Trophoblast cell (in vitro differentiated cells and primary cell): ENCODE results near the gene KCNQ1OT1.

Experiments used
- DNase-seq, 2 donors: peaks; one replicate each; pipeline ENCODE4 v3.0.0-alpha.2; 2016
- H2AFZ ChIP-seq: 2 replicates; pipeline ENCODE4 v1.6.1; 2013; ENCODE audit warnings: low read length, moderate library complexity, mild to moderate bottlenecking; ENCODE audit not compliant: insufficient read depth, poor library complexity
- H2AK5ac ChIP-seq: 2 replicates; pipeline ENCODE4 v1.6.1; 2013; ENCODE audit warnings: mild to moderate bottlenecking, low read length
- H2BK120ac ChIP-seq: 2 replicates; pipeline ENCODE4 v1.6.1; 2013; ENCODE audit warnings: low read length, mild to moderate bottlenecking, moderate library complexity; ENCODE audit not compliant: insufficient read depth, poor library complexity
- H2BK12ac ChIP-seq: 2 replicates; pipeline ENCODE4 v1.6.1; 2013; ENCODE audit warnings: mild to moderate bottlenecking, low read length, moderate library complexity
- H2BK5ac ChIP-seq: 2 replicates; pipeline ENCODE4 v1.6.1; 2013; ENCODE audit warnings: low read length, low read depth, moderate library complexity, mild to moderate bottlenecking; ENCODE audit not compliant: poor library complexity
- H3K14ac ChIP-seq: 2 replicates; pipeline ENCODE4 v1.6.1; 2013; ENCODE audit warnings: mild to moderate bottlenecking, low read length
- H3K18ac ChIP-seq: 2 replicates; pipeline ENCODE4 v1.6.1; 2013; ENCODE audit warnings: mild to moderate bottlenecking, low read length
- H3K23ac ChIP-seq: 2 replicates; pipeline ENCODE4 v1.6.1; 2013; ENCODE audit warnings: low read length
- H3K27ac ChIP-seq: 2 replicates; pipeline ENCODE4 v1.5.1; 2013; ENCODE audit warnings: low read depth, mild to moderate bottlenecking, inconsistent platforms, low read length, moderate library complexity
- H3K27me3 ChIP-seq: 2 replicates; pipeline ENCODE4 v1.6.1; 2013; ENCODE audit warnings: inconsistent platforms, mild to moderate bottlenecking, low read length, moderate library complexity; ENCODE audit not compliant: insufficient read depth
- H3K36me3 ChIP-seq, 2 experiments: 1 replicate in 1 of 2; 2 replicates in 1 of 2; pipeline ENCODE4 v1.6.1; 2013; ENCODE audit warnings: low read length in 2 of 2, mild to moderate bottlenecking in 2 of 2, moderate library complexity in 1 of 2; ENCODE audit not compliant: insufficient read depth in 2 of 2, control insufficient read depth in 1 of 2
- H3K4ac ChIP-seq: 2 replicates; pipeline ENCODE4 v1.6.1; 2013; ENCODE audit warnings: low read depth, mild to moderate bottlenecking, low read length, moderate library complexity
- H3K4me1 ChIP-seq, 2 experiments: 1 replicate in 1 of 2; 2 replicates in 1 of 2; pipeline ENCODE4 v1.6.1; 2013; ENCODE audit warnings: low read length in 2 of 2, mild to moderate bottlenecking in 2 of 2, moderate library complexity in 1 of 2; ENCODE audit not compliant: insufficient read depth in 2 of 2, control insufficient read depth in 1 of 2
- H3K4me2 ChIP-seq: 2 replicates; pipeline ENCODE4 v1.6.1; 2013; ENCODE audit warnings: inconsistent platforms, mild to moderate bottlenecking, low read length, moderate library complexity
- H3K4me3 ChIP-seq: 2 replicates; pipeline ENCODE4 v1.5.1; 2013; ENCODE audit warnings: mild to moderate bottlenecking, low read depth, low read length, inconsistent platforms
- H3K79me1 ChIP-seq: one replicate; pipeline ENCODE4 v1.6.1; 2013; ENCODE audit warnings: low read length
- H3K79me2 ChIP-seq: 2 replicates; pipeline ENCODE4 v1.6.1; 2013; ENCODE audit warnings: low read length, mild to moderate bottlenecking; ENCODE audit not compliant: control insufficient read depth, insufficient read depth, poor library complexity
- H3K9ac ChIP-seq: 2 replicates; pipeline ENCODE4 v1.6.1; 2013; ENCODE audit warnings: mild to moderate bottlenecking, low read length
- H3K9me3 ChIP-seq: 2 replicates; pipeline ENCODE4 v1.6.1; 2013; ENCODE audit warnings: low read depth, mild to moderate bottlenecking, control low read depth, inconsistent platforms, low read length; ENCODE audit not compliant: insufficient read depth
- H4K12ac ChIP-seq: 2 replicates; pipeline ENCODE4 v1.6.1; 2013; ENCODE audit warnings: low read depth, mild to moderate bottlenecking, low read length, moderate library complexity
- H4K8ac ChIP-seq: 2 replicates; pipeline ENCODE4 v1.6.1; 2013; ENCODE audit warnings: low read depth, mild to moderate bottlenecking, low read length, moderate library complexity
- H4K91ac ChIP-seq: one replicate; pipeline ENCODE4 v1.6.1; 2013; ENCODE audit warnings: low read depth, mild to moderate bottlenecking, low read length, moderate library complexity
- WGBS: extraction: QIAGEN DNeasy Blood & Tissue Kit; methylation state at CpG from one replicate; pipeline ENCODE4 v1.1.7; 2013; ENCODE audit warnings: missing lambda C conversion rate; ENCODE audit not compliant: insufficient read length, insufficient coverage; ENCODE audit errors: extremely low coverage; 5-methylcytosine and 5-hydroxymethylcytosine counted together

The KCNQ1OT1 gene

GRCh38 chr11:2631161-2631560 is 68.6 kb downstream of the KCNQ1OT1 start:
- no peak overlapping the region for H3K27ac ChIP-seq

GRCh38 chr11:2630679-2631078 is 69.1 kb downstream of the KCNQ1OT1 start:
- Histone ChIP-seq H3K4me3 (no peak overlapping the region), H3K4me1 (no peaks in the 10 kb centered on the region), H3K79me1 (no peaks in the 10 kb centered on the region), H2BK12ac (no peak overlapping the region), H3K23ac (no peak overlapping the region), H2AK5ac (no peak overlapping the region), H3K9ac (no peak overlapping the region), H3K9me3 (peaks cover 3% of the 10 kb centered on the region), H2BK120ac (no peak overlapping the region), H3K4me2 (no peak overlapping the region), H3K36me3 (no peaks in the 10 kb centered on the region), H4K91ac (no peak overlapping the region), H3K79me2 (no peaks in the 10 kb centered on the region), H3K4ac (no peak overlapping the region), H4K12ac (no peak overlapping the region), H3K27ac (no peak overlapping the region), H3K18ac (no peak overlapping the region), H4K8ac (no peak overlapping the region), H2BK5ac (no peak overlapping the region), H3K14ac (no peak overlapping the region), H3K27me3 (no peaks in the 10 kb centered on the region), H2AFZ (no peak overlapping the region)
- no peak for DNase-seq
- WGBS: no CpG with 5 or more reads among the region's 1 CpG

More at GRCh38 chr11:2631161-2631560, 68.6 kb downstream of the KCNQ1OT1 start:
- H3K14ac ChIP-seq: no peak overlapping the region
- no peak overlapping the region for H3K9ac ChIP-seq
- no peak overlapping the region for H2BK120ac ChIP-seq
- no peak overlapping the region for H4K12ac ChIP-seq
- no peak overlapping the region for H3K4me3 ChIP-seq
- H3K9me3 ChIP-seq: peaks cover 3% of the 10 kb centered on the region
- H3K79me1 ChIP-seq: no peaks in the 10 kb centered on the region
- H4K91ac ChIP-seq: no peak overlapping the region
- no peak overlapping the region for H2AFZ ChIP-seq
- no peak overlapping the region for H3K4ac ChIP-seq
- H3K27me3 ChIP-seq: no peaks in the 10 kb centered on the region
- no CpG with 5 or more reads among the region's 1 CpG for WGBS
- H3K18ac ChIP-seq: no peak overlapping the region
- H3K4me1 ChIP-seq: no peaks in the 10 kb centered on the region
- H2BK12ac ChIP-seq: no peak overlapping the region
- no peak for DNase-seq
- no peak overlapping the region for H3K23ac ChIP-seq
- H2AK5ac ChIP-seq: no peak overlapping the region
- H2BK5ac ChIP-seq: no peak overlapping the region
- no peaks in the 10 kb centered on the region for H3K79me2 ChIP-seq
- H4K8ac ChIP-seq: no peak overlapping the region
- no peak overlapping the region for H3K4me2 ChIP-seq
- H3K36me3 ChIP-seq: no peaks in the 10 kb centered on the region

- Histone ChIP-seq H3K23ac (no peak overlapping the region), H2AK5ac (no peak overlapping the region), H4K8ac (no peak overlapping the region), H3K79me2 (no peaks in the 10 kb centered on the region), H3K14ac (no peak overlapping the region), H2BK12ac (no peak overlapping the region), H3K4me2 (no peak overlapping the region), H3K4me3 (no peak overlapping the region), H2AFZ (no peak overlapping the region), H4K91ac (no peak overlapping the region), H2BK5ac (no peak overlapping the region), H3K27ac (no peak overlapping the region), H3K79me1 (no peaks in the 10 kb centered on the region), H3K9ac (no peak overlapping the region), H2BK120ac (no peak overlapping the region), H3K9me3 (no peaks in the 10 kb centered on the region), H3K27me3 (no peaks in the 10 kb centered on the region), H3K18ac (no peak overlapping the region), H3K4me1 (no peaks in the 10 kb centered on the region), H3K4ac (no peak overlapping the region), H3K36me3 (no peaks in the 10 kb centered on the region), H4K12ac (no peak overlapping the region)
- no CpG with 5 or more reads among the region's 3 CpGs for WGBS
- DNase-seq: no peak
These were observed 74.6 kb downstream of the KCNQ1OT1 start for GRCh38 chr11:2625183-2625582.

GRCh38 chr11:2621894-2622293 is 77.9 kb downstream of the KCNQ1OT1 start:
- Histone ChIP-seq H3K23ac (no peak overlapping the region), H3K79me1 (no peaks in the 10 kb centered on the region), H3K4ac (no peak overlapping the region), H3K14ac (no peak overlapping the region), H3K9ac (no peak overlapping the region), H2AFZ (no peak overlapping the region), H3K9me3 (no peaks in the 10 kb centered on the region), H4K8ac (no peak overlapping the region), H4K91ac (no peak overlapping the region), H3K36me3 (no peaks in the 10 kb centered on the region), H3K4me3 (no peak overlapping the region), H3K4me1 (no peaks in the 10 kb centered on the region), H3K18ac (no peak overlapping the region), H3K27ac (no peak overlapping the region), H3K4me2 (no peak overlapping the region), H2BK5ac (no peak overlapping the region), H2BK120ac (no peak overlapping the region), H4K12ac (no peak overlapping the region), H3K27me3 (no peaks in the 10 kb centered on the region), H2BK12ac (no peak overlapping the region), H3K79me2 (no peaks in the 10 kb centered on the region), H2AK5ac (no peak overlapping the region)
- DNase-seq: no peak
- no CpG with 5 or more reads among the region's 3 CpGs for WGBS
